ENCODE data around the gene STARD13. TPM values are rescaled to one million over a fixed set of nuclear protein-coding genes. Genes with fewer than 3 reads are reported as not detected.
A peak's percentile ranks its signal among the peaks of the same experiment; 100 is the strongest.

Gene STARD13
- total RNA-seq, 4 donors from 2014 or later: 52.0 to 114 (median 89.2) TPM

DNA sequence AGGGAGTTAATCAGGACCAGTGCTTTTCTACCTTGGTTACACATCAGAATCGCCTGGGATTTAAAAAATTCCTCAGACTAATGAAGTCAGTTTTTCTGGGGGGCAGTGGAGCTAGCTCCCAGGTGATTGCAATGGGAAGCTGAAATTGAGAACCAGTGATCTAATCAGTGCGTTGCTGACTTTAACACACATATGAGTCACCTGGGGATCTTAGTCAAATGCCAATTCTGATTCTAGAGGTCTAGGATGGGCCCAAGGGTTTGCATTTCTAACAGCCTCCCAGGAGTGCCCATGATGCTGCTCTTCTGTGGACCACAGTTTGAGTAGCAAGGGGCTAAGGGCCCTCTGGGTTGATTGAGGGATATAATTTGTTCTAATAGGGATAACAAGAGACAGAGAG is 214.8 kb downstream of the STARD13 start:
- Histone ChIP-seq H3K36me3 (no peaks in the 10 kb centered on the region), H3K27me3 (no peaks in the 10 kb centered on the region), H3K9me3 (no peaks in the 10 kb centered on the region), H3K4me3 (replicated peaks in 1 of 3) (no peak overlapping the region), H3K27ac (no peak overlapping the region), H3K4me1 (no peaks in the 10 kb centered on the region)
- TF ChIP-seq POLR2A (IDR thresholded peaks at IDR 0.05): no peak
- TF ChIP-seq, protein P1, sequence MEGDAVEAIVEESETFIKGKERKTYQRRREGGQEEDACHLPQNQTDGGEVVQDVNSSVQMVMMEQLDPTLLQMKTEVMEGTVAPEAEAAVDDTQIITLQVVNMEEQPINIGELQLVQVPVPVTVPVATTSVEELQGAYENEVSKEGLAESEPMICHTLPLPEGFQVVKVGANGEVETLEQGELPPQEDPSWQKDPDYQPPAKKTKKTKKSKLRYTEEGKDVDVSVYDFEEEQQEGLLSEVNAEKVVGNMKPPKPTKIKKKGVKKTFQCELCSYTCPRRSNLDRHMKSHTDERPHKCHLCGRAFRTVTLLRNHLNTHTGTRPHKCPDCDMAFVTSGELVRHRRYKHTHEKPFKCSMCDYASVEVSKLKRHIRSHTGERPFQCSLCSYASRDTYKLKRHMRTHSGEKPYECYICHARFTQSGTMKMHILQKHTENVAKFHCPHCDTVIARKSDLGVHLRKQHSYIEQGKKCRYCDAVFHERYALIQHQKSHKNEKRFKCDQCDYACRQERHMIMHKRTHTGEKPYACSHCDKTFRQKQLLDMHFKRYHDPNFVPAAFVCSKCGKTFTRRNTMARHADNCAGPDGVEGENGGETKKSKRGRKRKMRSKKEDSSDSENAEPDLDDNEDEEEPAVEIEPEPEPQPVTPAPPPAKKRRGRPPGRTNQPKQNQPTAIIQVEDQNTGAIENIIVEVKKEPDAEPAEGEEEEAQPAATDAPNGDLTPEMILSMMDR (IDR thresholded peaks at IDR 0.05): no peak
- DNase-seq: no peak
- 76 to 88% methylated on average over 2 of the region's 2 CpGs for WGBS, 2 donors
- intact Hi-C loops (cut with DNase I): no loop called here

DNA sequence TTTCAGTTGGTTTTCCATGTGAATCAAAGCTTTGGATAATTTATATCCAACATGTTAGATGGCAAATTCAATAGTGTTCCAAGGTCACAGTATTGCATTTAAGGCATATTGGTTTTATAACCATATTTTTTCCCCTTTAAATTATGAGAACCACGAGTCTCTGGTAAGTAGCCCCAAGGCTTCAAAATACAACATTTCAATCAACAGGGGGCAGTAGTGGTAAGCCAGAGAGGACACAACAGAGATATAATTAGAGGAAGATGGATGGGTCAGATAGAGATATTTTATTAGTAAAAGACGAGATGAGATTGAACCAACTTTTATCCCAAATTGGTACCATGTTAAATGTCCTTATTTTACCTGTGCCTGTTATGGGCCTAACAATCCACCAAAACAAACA is 216.2 kb downstream of the STARD13 start:
- no peaks in the 10 kb centered on the region for H3K27me3 ChIP-seq
- no peak overlapping the region for H3K4me3 ChIP-seq (replicated peaks in 1 of 3)
- no peaks in the 10 kb centered on the region for H3K9me3 ChIP-seq
- no peaks in the 10 kb centered on the region for H3K36me3 ChIP-seq
- TF ChIP-seq, protein P1 (IDR thresholded peaks at IDR 0.05): peak in 4 of 6 experiments; percentile 20 to 43 (median 39)
- no peak for TF ChIP-seq POLR2A (IDR thresholded peaks at IDR 0.05)
- H3K4me1 ChIP-seq: no peaks in the 10 kb centered on the region
- H3K27ac ChIP-seq: no peak overlapping the region
- DNase-seq: no peak
- intact Hi-C loops (cut with DNase I): no loop called here
- WGBS, 2 donors: 86 to 87% methylated on average over 2 of the region's 2 CpGs

DNA sequence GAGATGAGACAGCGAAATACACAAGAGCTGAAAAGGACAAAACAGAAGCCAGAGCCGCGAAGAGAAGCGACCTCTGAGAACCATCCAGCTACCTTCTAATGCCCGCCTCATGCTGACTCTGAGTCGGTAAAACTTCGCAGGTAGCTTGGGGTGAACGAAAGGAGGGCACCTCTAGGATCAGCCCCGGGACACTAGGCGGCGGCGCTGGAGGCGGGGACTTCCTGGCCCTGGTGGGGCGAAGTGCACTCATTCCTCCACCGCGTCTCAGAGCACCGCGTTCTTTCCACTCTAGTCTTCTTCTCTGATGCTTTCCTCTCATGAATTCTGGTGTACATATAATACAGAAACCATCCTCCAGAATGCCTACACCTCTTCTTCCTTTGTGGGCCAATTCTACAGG is 219.2 kb downstream of the STARD13 start:
- no peak overlapping the region for H3K4me3 ChIP-seq (replicated peaks in 1 of 3)
- no peak for DNase-seq
- H3K9me3 ChIP-seq: no peaks in the 10 kb centered on the region
- no peaks in the 10 kb centered on the region for H3K4me1 ChIP-seq
- H3K36me3 ChIP-seq: no peaks in the 10 kb centered on the region
- 94 to 95% methylated on average over 18 of the region's 18 CpGs for WGBS, 2 donors
- intact Hi-C loops (cut with DNase I): no loop called here
- no peaks in the 10 kb centered on the region for H3K27me3 ChIP-seq
- no peak overlapping the region for H3K27ac ChIP-seq
- TF ChIP-seq, protein P1 (IDR thresholded peaks at IDR 0.05): no peak
- no peak for TF ChIP-seq POLR2A (IDR thresholded peaks at IDR 0.05)

DNA sequence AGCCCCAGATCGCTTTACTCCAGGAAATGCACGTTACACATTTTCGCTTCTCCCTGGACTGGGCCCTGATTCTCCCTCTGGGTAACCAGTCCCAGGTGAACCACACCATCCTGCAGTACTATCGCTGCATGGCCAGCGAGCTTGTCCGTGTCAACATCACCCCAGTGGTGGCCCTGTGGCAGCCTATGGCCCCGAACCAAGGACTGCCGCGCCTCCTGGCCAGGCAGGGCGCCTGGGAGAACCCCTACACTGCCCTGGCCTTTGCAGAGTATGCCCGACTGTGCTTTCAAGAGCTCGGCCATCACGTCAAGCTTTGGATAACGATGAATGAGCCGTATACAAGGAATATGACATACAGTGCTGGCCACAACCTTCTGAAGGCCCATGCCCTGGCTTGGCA is 224.7 kb downstream of the STARD13 start:
- Histone ChIP-seq H3K27ac (no peak overlapping the region), H3K27me3 (no peaks in the 10 kb centered on the region), H3K4me1 (no peaks in the 10 kb centered on the region), H3K36me3 (no peaks in the 10 kb centered on the region), H3K9me3 (no peaks in the 10 kb centered on the region), H3K4me3 (replicated peaks in 1 of 3) (no peak overlapping the region)
- WGBS, 2 donors: 91 to 97% methylated on average over 13 to 15 of the region's 15 CpGs
- TF ChIP-seq, protein P1 (IDR thresholded peaks at IDR 0.05): no peak
- no peak for TF ChIP-seq POLR2A (IDR thresholded peaks at IDR 0.05)
- DNase-seq: no peak
- intact Hi-C loops (cut with DNase I): no loop called here

DNA sequence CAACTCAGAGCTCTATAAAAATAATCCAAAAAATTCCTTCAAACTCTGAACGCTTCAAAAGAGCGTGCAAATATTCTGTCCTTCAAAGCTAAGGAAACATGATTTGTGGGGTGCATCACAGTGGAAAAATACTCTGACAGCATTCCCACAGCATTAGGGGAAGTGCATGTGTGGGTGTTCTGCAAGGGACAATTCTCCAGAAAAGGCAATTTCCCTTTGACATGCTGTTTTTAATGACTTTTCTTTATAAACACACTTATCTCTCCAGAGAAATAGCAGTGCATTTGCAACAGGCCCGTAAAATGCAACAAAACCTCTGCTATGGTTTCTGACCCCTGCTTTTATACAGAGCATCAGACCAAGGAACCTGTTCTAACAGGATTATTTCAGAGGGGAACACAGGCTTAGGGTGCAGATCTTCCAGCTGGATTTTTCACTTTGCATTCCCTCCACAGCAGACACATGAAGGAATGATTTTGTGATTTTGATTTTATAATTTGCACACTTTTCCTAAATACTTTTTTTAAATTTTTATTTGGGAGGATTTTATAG is 226.7 kb downstream of the STARD13 start:
- Histone ChIP-seq H3K9me3 (no peaks in the 10 kb centered on the region), H3K36me3 (no peaks in the 10 kb centered on the region), H3K27me3 (no peaks in the 10 kb centered on the region), H3K27ac (no peak overlapping the region), H3K4me3 (replicated peaks in 1 of 3) (no peak overlapping the region), H3K4me1 (no peaks in the 10 kb centered on the region)
- intact Hi-C loops (cut with DNase I): no loop called here
- TF ChIP-seq POLR2A (IDR thresholded peaks at IDR 0.05): no peak
- TF ChIP-seq, protein P1 (IDR thresholded peaks at IDR 0.05): no peak
- WGBS, 2 donors: 80 to 85% methylated on average over 3 of the region's 3 CpGs
- DNase-seq: no peak
